ENCODE results near the gene PFKFB2. TPM values are rescaled to one million over a fixed set of nuclear protein-coding genes. Genes with fewer than 3 reads are reported as not detected.

The PFKFB2 gene
- total RNA-seq, 1 experiment from 2014 or later = 35.6 TPM

DNA sequence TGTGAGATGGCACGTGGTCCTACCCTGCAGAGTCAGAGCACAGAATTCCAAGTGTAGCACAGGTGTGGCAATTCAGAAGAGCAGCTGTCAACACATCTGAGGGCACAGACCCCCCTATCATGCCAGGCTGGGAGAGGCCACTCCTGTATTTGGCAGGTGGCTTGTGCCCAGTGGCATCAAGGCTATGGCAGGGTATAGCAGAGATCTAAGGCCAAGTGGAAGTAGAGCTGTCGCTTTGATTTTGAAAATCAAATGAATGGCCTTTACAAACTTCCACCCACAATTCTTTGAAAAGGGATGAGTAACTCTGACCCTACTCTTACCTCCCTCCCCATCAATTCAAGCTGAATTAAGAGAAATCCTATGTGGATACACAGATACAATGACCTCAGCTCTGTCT is 33.9 kb upstream of the PFKFB2 start:
- no peak overlapping the region for H3K27ac ChIP-seq (ENCODE audit: low read length)

DNA sequence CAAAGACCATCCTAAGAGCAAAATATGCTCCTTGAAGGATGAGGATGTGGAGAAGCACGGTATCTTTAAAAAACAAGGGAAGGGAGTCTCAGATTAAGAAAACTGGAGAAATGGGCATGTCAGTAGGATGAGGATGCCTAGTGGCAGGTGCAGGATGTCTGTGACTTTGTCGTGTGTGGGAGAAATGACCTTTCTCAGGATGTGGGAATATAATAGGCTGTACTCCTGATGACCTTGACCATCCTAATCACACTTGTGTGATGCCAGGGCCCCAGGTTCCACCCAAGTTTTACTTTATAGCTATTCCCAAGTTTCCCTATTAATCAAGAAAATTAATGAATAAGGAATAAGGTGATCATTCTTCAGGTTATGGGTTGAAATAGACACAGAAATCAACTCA is 33.4 kb upstream of the PFKFB2 start:
- Histone ChIP-seq H3K4me1 (ENCODE audit: control insufficient read depth, insufficient read depth, low read length) (no peaks in the 10 kb centered on the region), H3K27ac (ENCODE audit: low read length) (no peak overlapping the region), H3K9me3 (ENCODE audit: control insufficient read depth, insufficient read depth, low read depth, low read length) (no peaks in the 10 kb centered on the region), H3K36me3 (ENCODE audit: control insufficient read depth, insufficient read depth, low read length) (no peaks in the 10 kb centered on the region), H3K27me3 (ENCODE audit: control insufficient read depth, insufficient read depth, low read length) (no peaks in the 10 kb centered on the region; the same call in 1 of the 2 replicates), H3K4me3 (ENCODE audit: low read depth in 2 of 2, low read length in 2 of 2) (no peak overlapping the region)
- TF ChIP-seq, protein P1, sequence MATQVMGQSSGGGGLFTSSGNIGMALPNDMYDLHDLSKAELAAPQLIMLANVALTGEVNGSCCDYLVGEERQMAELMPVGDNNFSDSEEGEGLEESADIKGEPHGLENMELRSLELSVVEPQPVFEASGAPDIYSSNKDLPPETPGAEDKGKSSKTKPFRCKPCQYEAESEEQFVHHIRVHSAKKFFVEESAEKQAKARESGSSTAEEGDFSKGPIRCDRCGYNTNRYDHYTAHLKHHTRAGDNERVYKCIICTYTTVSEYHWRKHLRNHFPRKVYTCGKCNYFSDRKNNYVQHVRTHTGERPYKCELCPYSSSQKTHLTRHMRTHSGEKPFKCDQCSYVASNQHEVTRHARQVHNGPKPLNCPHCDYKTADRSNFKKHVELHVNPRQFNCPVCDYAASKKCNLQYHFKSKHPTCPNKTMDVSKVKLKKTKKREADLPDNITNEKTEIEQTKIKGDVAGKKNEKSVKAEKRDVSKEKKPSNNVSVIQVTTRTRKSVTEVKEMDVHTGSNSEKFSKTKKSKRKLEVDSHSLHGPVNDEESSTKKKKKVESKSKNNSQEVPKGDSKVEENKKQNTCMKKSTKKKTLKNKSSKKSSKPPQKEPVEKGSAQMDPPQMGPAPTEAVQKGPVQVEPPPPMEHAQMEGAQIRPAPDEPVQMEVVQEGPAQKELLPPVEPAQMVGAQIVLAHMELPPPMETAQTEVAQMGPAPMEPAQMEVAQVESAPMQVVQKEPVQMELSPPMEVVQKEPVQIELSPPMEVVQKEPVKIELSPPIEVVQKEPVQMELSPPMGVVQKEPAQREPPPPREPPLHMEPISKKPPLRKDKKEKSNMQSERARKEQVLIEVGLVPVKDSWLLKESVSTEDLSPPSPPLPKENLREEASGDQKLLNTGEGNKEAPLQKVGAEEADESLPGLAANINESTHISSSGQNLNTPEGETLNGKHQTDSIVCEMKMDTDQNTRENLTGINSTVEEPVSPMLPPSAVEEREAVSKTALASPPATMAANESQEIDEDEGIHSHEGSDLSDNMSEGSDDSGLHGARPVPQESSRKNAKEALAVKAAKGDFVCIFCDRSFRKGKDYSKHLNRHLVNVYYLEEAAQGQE (IDR thresholded peaks at IDR 0.05; ENCODE audit: insufficient read depth in 1 of 2, low read depth in 2 of 2, low read length in 1 of 2) = no peak
- TF ChIP-seq POLR2AphosphoS5 (IDR thresholded peaks at IDR 0.05; ENCODE audit: low read depth, low read length) (no peak), TCF7L2 (IDR thresholded peaks at IDR 0.05; ENCODE audit: low read depth, low read length) (no peak), SIN3A (IDR thresholded peaks at IDR 0.05; ENCODE audit: borderline replicate concordance, insufficient read depth, low read depth, low read length) (no peak)
- TF ChIP-seq, protein P2, sequence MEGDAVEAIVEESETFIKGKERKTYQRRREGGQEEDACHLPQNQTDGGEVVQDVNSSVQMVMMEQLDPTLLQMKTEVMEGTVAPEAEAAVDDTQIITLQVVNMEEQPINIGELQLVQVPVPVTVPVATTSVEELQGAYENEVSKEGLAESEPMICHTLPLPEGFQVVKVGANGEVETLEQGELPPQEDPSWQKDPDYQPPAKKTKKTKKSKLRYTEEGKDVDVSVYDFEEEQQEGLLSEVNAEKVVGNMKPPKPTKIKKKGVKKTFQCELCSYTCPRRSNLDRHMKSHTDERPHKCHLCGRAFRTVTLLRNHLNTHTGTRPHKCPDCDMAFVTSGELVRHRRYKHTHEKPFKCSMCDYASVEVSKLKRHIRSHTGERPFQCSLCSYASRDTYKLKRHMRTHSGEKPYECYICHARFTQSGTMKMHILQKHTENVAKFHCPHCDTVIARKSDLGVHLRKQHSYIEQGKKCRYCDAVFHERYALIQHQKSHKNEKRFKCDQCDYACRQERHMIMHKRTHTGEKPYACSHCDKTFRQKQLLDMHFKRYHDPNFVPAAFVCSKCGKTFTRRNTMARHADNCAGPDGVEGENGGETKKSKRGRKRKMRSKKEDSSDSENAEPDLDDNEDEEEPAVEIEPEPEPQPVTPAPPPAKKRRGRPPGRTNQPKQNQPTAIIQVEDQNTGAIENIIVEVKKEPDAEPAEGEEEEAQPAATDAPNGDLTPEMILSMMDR (IDR thresholded peaks at IDR 0.05) = no peak
- no TSS peak for BruUV-seq (replicated peaks)
- ATAC-seq (no peak), DNase-seq (ENCODE audit: low read depth, low spot score) (no peak)
- ChIA-PET POLR2A (no interaction called here), CTCF (no interaction called here)
- intact Hi-C loops (cut with micrococcal nuclease; ENCODE audit: unreplicated experiment) (no loop called here), in situ Hi-C loops (cut with HindIII; ENCODE audit: low pct_unique_long_range_greater_than_20kb, low sequenced_read_pairs) (no loop called here)

More for the DNA sequence above, 33.9 kb upstream of the PFKFB2 start:
- ATAC-seq = no peak
- TF ChIP-seq, protein P1 (IDR thresholded peaks at IDR 0.05; ENCODE audit: insufficient read depth in 1 of 2, low read depth in 2 of 2, low read length in 1 of 2) = no peak
- TF ChIP-seq, protein P2 (IDR thresholded peaks at IDR 0.05) = no peak
- TF ChIP-seq SIN3A (IDR thresholded peaks at IDR 0.05; ENCODE audit: borderline replicate concordance, insufficient read depth, low read depth, low read length) (no peak), POLR2AphosphoS5 (IDR thresholded peaks at IDR 0.05; ENCODE audit: low read depth, low read length) (no peak), TCF7L2 (IDR thresholded peaks at IDR 0.05; ENCODE audit: low read depth, low read length) (no peak)
- Histone ChIP-seq H3K9me3 (ENCODE audit: control insufficient read depth, insufficient read depth, low read depth, low read length) (no peaks in the 10 kb centered on the region), H3K36me3 (ENCODE audit: control insufficient read depth, insufficient read depth, low read length) (no peaks in the 10 kb centered on the region), H3K27me3 (ENCODE audit: control insufficient read depth, insufficient read depth, low read length) (no peaks in the 10 kb centered on the region; the same call in 1 of the 2 replicates), H3K4me3 (ENCODE audit: low read depth in 2 of 2, low read length in 2 of 2) (no peak overlapping the region), H3K4me1 (ENCODE audit: control insufficient read depth, insufficient read depth, low read length) (no peaks in the 10 kb centered on the region)
- ChIA-PET CTCF (no interaction called here), POLR2A (no interaction called here)
- intact Hi-C loops (cut with micrococcal nuclease; ENCODE audit: unreplicated experiment) = no loop called here
- DNase-seq (ENCODE audit: low read depth, low spot score) = no peak
- in situ Hi-C loops (cut with HindIII; ENCODE audit: low pct_unique_long_range_greater_than_20kb, low sequenced_read_pairs) = no loop called here
- no TSS peak for BruUV-seq (replicated peaks)
